ENCODE results near the gene CHORDC1. TPM values are rescaled to one million over a fixed set of nuclear protein-coding genes. Genes with fewer than 3 reads are reported as not detected.
"Not testable (repeated sequence)": the region's sequence is repeated elsewhere in the genome, so short reads cannot be mapped to it uniquely, and the experiment has no call there.

Gene CHORDC1
- total RNA-seq, 2 experiments from 2014 or later = 85.4 to 112 TPM

DNA sequence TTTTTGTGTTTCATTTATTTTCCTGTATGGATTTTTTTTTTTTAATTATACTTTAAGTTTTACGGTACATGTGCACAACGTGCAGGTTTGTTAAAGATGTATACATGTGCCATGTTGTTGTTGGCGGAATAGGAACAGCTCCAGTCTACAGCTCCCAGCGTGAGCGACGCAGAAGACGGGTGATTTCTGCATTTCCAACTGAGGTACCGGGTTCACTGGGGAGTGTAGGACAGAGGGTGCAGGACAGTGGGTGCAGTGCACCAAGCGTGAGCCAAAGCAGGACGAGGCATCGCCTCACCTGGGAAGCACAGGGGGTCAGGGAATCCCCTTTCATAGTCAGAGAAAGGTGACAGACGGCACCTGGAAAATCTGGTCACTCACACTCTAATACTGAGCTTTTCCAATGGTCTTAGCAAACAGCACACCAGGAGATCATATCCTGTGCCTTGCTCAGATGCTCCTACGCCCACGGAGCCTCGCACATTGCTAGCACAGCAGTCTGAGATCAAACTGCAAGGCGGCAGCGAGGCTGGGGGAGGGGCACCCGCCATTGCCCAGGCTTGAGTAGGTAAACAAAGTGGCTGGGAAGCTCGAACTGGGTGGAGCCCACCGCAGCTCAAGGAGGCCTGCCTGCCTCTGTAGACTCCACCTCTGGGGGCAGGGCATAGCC is 17.3 kb upstream of the CHORDC1 start:
- H3K36me3 Mint-ChIP-seq (ENCODE audit: low read depth); H3K4me3 Mint-ChIP-seq; H3K4me1 Mint-ChIP-seq; CTCF ChIA-PET; POLR2A ChIA-PET; H3K9me3 Mint-ChIP-seq (ENCODE audit: low read depth); H3K27me3 Mint-ChIP-seq; H3K27ac Mint-ChIP-seq: not testable (repeated sequence)
- DNase-seq = peak; percentile 70
- intact Hi-C loops (cut with DNase I, micrococcal nuclease) = loop anchor here (2.0 to 10.0 kb wide), 2 partner anchors 17 to 1005 kb away; partner anchors contain the start of gene CHORDC1 (in 1 of the 2)
- ATAC-seq = peak; percentile 47

DNA sequence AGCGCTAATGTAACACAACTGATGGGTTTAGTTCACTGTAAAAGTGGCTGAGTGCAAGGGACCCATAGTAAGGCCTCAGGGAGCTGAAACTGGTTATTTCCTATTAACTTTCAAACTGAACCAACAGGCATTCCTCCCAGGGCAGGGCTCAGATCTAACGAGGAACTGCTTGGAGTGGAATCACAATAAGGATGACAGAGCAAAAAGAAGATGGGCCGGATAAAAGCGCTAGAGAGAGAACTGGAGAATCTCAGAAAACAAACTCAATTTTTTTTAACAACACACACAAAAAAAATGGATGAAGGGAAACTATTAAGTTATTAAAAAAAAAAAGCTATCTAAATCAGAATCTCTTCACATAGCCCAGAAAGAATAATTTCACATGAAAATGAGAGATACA is 14.2 kb upstream of the CHORDC1 start:
- POLR2A ChIA-PET = no interaction called here
- Mint-ChIP-seq H3K27me3 (no peaks in the 10 kb centered on the region), H3K4me1 (peaks cover 8% of the 10 kb centered on the region), H3K9me3 (ENCODE audit: low read depth) (no peaks in the 10 kb centered on the region), H3K4me3 (no peak overlapping the region), H3K36me3 (ENCODE audit: low read depth) (no peaks in the 10 kb centered on the region), H3K27ac (no peak overlapping the region)
- ATAC-seq = no peak
- CTCF ChIA-PET = interaction anchor here (1.0 kb wide), 1 partner anchor 32 kb away, joined by 3 read pairs; no protein-coding TSS in a partner anchor
- DNase-seq = no peak
- intact Hi-C loops (cut with DNase I, micrococcal nuclease) = no loop called here

DNA sequence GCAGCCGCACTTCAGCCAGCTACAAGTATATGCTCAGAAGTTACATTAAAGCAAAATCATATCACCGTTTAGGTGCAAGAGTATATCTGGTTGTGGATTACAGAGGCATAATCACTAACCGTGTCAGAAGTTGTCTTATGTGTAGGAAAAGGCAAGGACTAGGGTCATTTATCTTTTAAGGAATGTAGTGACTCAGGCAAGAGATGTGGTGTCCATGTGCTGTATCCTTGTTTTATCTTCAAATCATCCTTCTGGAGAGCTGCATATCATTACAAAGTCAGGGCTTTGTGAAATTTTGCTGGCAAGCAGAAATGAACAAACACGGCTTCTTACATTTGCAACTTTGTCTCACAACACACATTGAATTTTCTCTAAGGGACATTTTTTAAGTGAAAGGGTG is 12.7 kb upstream of the CHORDC1 start:
- no peak overlapping the region for H3K27ac Mint-ChIP-seq
- CTCF ChIA-PET = interaction anchor here (2.3 kb wide), 1 partner anchor 31 kb away, joined by 6 read pairs; no protein-coding TSS in a partner anchor
- POLR2A ChIA-PET = no interaction called here

DNA sequence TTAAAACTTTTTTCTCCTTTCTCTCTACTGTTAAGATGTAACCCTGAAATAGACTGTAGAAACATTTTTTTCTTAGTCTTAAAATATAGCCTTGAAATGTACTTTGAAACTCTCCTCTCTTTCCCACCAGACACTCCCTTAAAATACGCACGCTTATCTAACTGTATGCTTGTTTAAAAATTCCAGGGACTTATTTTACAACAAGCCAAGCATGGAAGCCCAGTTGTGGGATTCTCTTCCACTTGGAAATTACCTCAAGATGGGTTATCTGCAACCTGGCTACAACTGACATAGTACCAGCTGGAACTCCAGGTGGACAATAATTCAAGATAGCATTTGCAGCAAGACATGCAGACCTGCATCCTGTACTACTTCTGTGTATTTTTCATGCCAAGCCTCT is 12.1 kb upstream of the CHORDC1 start:
- intact Hi-C loops (cut with DNase I, micrococcal nuclease) = no loop called here
- no peak overlapping the region for H3K27ac Mint-ChIP-seq
- no peaks in the 10 kb centered on the region for H3K9me3 Mint-ChIP-seq (ENCODE audit: low read depth)
- no peaks in the 10 kb centered on the region for H3K36me3 Mint-ChIP-seq (ENCODE audit: low read depth)
- CTCF ChIA-PET = interaction anchor here (2.3 kb wide), 1 partner anchor 30 kb away, joined by 6 read pairs; no protein-coding TSS in a partner anchor
- no peak for ATAC-seq
- no peak overlapping the region for H3K4me3 Mint-ChIP-seq
- POLR2A ChIA-PET = no interaction called here
- no peaks in the 10 kb centered on the region for H3K27me3 Mint-ChIP-seq
- H3K4me1 Mint-ChIP-seq = peaks cover 1% of the 10 kb centered on the region
- DNase-seq = no peak

More for the DNA sequence above, 12.7 kb upstream of the CHORDC1 start:
- Mint-ChIP-seq H3K9me3 (ENCODE audit: low read depth) (no peaks in the 10 kb centered on the region), H3K4me1 (peaks cover 7% of the 10 kb centered on the region), H3K36me3 (ENCODE audit: low read depth) (no peaks in the 10 kb centered on the region), H3K27me3 (no peaks in the 10 kb centered on the region), H3K4me3 (no peak overlapping the region)
- intact Hi-C loops (cut with DNase I, micrococcal nuclease) = no loop called here
- ATAC-seq (no peak), DNase-seq (no peak)

DNA sequence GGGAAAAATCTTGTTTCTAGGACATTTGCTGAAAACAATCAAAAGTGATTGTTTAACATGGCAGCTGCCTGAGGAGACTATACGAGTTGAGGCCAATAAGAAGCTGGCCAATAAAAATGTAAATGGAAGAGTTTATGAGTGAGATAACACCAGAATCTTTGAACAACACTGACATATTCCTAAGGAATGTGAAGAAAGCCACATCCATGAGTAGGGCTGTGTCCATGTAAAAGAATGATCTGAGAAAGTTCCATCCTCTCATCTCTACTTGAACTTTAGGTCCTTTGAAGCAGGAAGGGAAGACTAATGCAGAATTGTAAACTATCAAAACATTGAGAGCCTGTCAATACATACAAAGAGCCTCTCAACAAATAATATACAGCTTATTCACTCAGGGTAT is 6.9 kb upstream of the CHORDC1 start:
- no peaks in the 10 kb centered on the region for H3K27me3 Mint-ChIP-seq
- H3K27ac Mint-ChIP-seq = no peak overlapping the region
- peaks cover 4% of the 10 kb centered on the region for H3K36me3 Mint-ChIP-seq (ENCODE audit: low read depth)
- ChIA-PET CTCF (interaction anchor here (1.0 kb wide), 1 partner anchor 28 kb away, joined by 3 read pairs; no protein-coding TSS in a partner anchor), POLR2A (no interaction called here)
- ATAC-seq (no peak), DNase-seq (no peak)
- H3K4me3 Mint-ChIP-seq = no peak overlapping the region
- intact Hi-C loops (cut with DNase I, micrococcal nuclease) = no loop called here
- no peaks in the 10 kb centered on the region for H3K9me3 Mint-ChIP-seq (ENCODE audit: low read depth)
- peaks cover 2% of the 10 kb centered on the region for H3K4me1 Mint-ChIP-seq

DNA sequence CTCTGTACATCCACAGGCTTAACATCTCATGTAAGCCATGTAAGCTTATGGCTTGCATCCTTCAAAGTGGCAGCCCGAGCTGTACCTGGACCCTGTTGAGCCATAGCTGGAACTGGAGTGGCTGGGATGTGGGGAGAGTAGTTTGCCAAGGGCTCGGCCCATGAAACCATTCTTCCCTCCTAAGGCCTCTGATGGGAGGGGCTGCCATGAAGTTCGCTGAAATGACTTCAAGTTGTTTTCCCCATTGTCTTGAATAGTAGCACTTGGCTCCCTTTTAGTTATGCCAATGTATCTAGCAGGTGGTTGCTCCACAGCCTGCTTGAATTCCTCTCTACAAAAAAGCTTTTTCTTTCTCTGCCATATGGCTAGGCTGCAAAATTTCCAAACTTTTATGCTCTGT is 5.2 kb upstream of the CHORDC1 start:
- no peak for DNase-seq
- ChIA-PET CTCF (no interaction called here), POLR2A (no interaction called here)
- Mint-ChIP-seq H3K4me3 (no peak overlapping the region), H3K27ac (no peak overlapping the region), H3K27me3 (no peaks in the 10 kb centered on the region), H3K36me3 (ENCODE audit: low read depth) (peaks cover 4% of the 10 kb centered on the region), H3K4me1 (peaks cover 8% of the 10 kb centered on the region), H3K9me3 (ENCODE audit: low read depth) (no peaks in the 10 kb centered on the region)
- intact Hi-C loops (cut with DNase I, micrococcal nuclease) = no loop called here
- no peak for ATAC-seq

DNA sequence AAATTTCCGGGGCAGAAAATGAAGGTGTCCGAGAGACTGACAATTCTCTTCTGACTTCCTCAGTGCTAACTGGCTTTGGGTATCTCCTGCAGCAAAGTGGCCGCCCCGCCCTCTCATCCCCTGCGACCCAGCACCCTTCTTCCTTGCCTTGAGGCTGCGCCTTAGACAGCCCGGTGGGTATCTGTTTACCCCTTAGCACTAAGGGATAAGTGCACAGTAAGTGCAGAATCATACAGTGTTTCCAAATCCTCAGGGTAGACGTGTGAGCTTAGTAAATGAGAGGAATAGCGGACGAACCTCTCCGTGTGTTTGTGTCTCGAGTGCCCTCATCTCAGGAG is 368 bp upstream of the CHORDC1 start:
- peak overlapping the region; percentile 94 for H3K4me3 Mint-ChIP-seq
- ChIA-PET CTCF (interaction anchor here (1.0 to 5.2 kb wide), 2 partner anchors 9 to 18 kb away, joined by 4 to 24 read pairs; no protein-coding TSS in a partner anchor), POLR2A (interaction anchor here (0.7 kb wide), 1 partner anchor 41 kb away, joined by 3 read pairs; no protein-coding TSS in a partner anchor)
- peak overlapping the region; percentile 91 for H3K27ac Mint-ChIP-seq
- H3K36me3 Mint-ChIP-seq (ENCODE audit: low read depth) = peaks cover 32% of the 10 kb centered on the region
- peaks cover 40% of the 10 kb centered on the region for H3K4me1 Mint-ChIP-seq
- ATAC-seq (peak; percentile 63), DNase-seq (no peak)
- H3K9me3 Mint-ChIP-seq (ENCODE audit: low read depth) = no peaks in the 10 kb centered on the region
- intact Hi-C loops (cut with DNase I, micrococcal nuclease) = loop anchor here (1.0 to 2.0 kb wide), 3 partner anchors 18 kb away; no protein-coding TSS in a partner anchor
- H3K27me3 Mint-ChIP-seq = no peaks in the 10 kb centered on the region

DNA sequence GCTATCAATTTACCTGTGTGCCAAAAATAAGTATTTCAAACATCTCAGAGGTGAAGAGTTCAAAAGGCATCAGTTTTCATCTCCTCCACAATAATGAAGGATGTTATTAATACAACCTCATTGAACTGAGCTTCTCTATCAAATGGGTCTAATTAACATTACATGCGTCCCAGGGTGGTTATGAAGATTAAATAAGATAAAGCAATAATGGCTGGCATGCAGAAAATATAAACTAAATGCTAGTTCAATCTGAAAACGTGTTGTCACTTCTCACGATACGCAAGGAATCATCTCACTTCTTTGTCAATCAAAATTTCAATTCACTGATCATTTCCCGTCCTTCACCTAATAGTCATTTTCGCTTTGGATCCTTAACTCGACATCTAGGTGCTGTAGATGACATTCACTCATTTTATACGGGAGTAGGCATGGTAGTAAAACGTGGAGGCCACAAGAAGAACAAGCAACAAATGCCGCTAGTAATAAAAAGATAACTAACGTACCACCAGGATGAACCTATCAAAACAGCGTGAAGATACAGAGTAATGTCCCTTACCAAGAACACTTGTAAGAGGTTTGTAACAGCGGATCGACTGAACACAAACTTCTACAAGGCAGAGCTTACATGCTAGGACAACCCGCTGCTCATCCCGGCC is 918 bp downstream of the CHORDC1 start:
- peak; percentile 7 for ATAC-seq
- H3K4me1 Mint-ChIP-seq = peaks cover 49% of the 10 kb centered on the region

DNA sequence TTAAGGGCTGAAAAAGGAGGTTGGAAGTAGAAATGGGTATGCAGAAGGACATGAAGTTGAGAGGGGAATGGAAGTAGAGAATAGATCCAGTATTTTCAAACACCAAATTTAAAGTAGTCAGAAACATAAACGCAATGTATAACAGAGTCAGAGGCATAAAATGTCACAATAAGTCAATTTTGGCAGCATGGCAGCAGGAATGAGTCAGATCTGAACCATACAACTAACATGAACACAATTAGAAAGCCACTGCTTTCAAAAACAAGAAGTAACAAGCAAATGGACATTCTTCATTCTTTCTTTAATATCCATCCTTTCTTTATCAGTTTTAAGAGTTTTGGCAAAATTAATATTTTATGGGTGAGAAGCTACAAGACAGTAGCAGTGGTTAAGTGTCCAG is 2.5 kb downstream of the CHORDC1 start:
- Mint-ChIP-seq H3K4me3 (peak overlapping the region; percentile 94), H3K4me1 (peaks cover 54% of the 10 kb centered on the region), H3K9me3 (ENCODE audit: low read depth) (no peaks in the 10 kb centered on the region), H3K36me3 (ENCODE audit: low read depth) (peaks cover 45% of the 10 kb centered on the region), H3K27me3 (no peaks in the 10 kb centered on the region), H3K27ac (peak overlapping the region; percentile 39)
- intact Hi-C loops (cut with DNase I, micrococcal nuclease) = no loop called here
- DNase-seq (peak; percentile 10), ATAC-seq (no peak)
- ChIA-PET POLR2A (no interaction called here), CTCF (interaction anchor here (5.2 kb wide), 1 partner anchor 15 kb away, joined by 24 read pairs; no protein-coding TSS in a partner anchor)

More for the DNA sequence above, 918 bp downstream of the CHORDC1 start:
- peak overlapping the region; percentile 94 for H3K4me3 Mint-ChIP-seq
- CTCF ChIA-PET = interaction anchor here (5.2 kb wide), 1 partner anchor 17 kb away, joined by 24 read pairs; no protein-coding TSS in a partner anchor
- H3K27me3 Mint-ChIP-seq = no peaks in the 10 kb centered on the region
- peaks cover 35% of the 10 kb centered on the region for H3K36me3 Mint-ChIP-seq (ENCODE audit: low read depth)
- no peak for DNase-seq
- POLR2A ChIA-PET = no interaction called here
- intact Hi-C loops (cut with DNase I, micrococcal nuclease) = loop anchor here (2.0 kb wide), 2 partner anchors 17 to 19 kb away; no protein-coding TSS in a partner anchor
- no peaks in the 10 kb centered on the region for H3K9me3 Mint-ChIP-seq (ENCODE audit: low read depth)
- H3K27ac Mint-ChIP-seq = peak overlapping the region; percentile 97

DNA sequence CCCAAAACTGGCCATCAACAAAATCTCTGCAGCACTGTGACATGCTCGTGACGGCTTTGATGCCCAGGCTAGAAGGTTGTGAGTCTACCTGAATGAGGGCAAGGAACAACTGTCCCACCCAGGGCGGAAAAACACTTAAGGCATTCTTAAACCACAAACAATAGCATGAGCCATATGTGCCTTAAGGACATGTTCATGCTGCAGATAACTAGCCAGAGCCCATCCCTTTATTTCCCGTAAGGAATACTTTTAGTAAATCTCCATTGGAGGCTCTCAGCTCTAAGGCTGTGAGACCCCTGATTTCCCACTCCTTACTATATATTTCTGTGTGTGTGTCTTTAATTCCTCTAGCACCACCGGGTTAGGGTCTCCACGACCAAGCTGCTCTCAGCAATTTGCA is 3.4 kb downstream of the CHORDC1 start:
- Mint-ChIP-seq H3K9me3 (ENCODE audit: low read depth) (no peaks in the 10 kb centered on the region), H3K27me3 (no peaks in the 10 kb centered on the region), H3K27ac (peak overlapping the region; percentile 78), H3K4me3 (peak overlapping the region; percentile 94), H3K4me1 (peaks cover 54% of the 10 kb centered on the region), H3K36me3 (ENCODE audit: low read depth) (peaks cover 45% of the 10 kb centered on the region)
- no peak for DNase-seq
- no peak for ATAC-seq
- CTCF ChIA-PET = interaction anchor here (5.2 kb wide), 1 partner anchor 15 kb away, joined by 24 read pairs; no protein-coding TSS in a partner anchor
- intact Hi-C loops (cut with DNase I, micrococcal nuclease) = no loop called here
- POLR2A ChIA-PET = no interaction called here

DNA sequence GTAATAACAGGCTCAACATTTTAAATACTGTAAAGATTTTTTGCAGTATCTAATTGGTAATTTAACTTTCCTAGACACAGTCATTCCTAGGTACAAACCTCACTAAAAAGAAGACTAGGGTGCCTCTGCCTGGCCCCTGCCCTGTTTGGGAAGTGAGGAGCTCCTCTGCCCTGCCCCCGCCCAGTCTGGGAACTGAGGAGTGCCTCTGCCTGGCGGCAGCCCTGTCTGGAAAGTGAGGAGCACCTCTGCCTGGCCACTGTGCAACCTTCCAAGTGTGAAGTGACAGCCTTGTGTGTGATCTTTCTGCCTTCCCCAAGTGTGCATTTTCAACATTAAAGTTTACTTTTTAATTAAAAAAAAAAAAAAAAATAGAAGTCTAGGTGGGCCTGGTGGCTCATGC is 4.2 kb downstream of the CHORDC1 start:
- ATAC-seq = no peak
- Mint-ChIP-seq H3K4me1 (peaks cover 52% of the 10 kb centered on the region), H3K4me3 (no peak overlapping the region), H3K36me3 (ENCODE audit: low read depth) (peaks cover 48% of the 10 kb centered on the region), H3K9me3 (ENCODE audit: low read depth) (no peaks in the 10 kb centered on the region), H3K27me3 (no peaks in the 10 kb centered on the region), H3K27ac (no peak overlapping the region)
- ChIA-PET POLR2A (no interaction called here), CTCF (interaction anchor here (0.5 to 1.0 kb wide), 2 partner anchors 14 to 16 kb away, joined by 3 to 4 read pairs; no protein-coding TSS in a partner anchor)
- DNase-seq = peak; percentile 31
- intact Hi-C loops (cut with DNase I, micrococcal nuclease) = no loop called here

DNA sequence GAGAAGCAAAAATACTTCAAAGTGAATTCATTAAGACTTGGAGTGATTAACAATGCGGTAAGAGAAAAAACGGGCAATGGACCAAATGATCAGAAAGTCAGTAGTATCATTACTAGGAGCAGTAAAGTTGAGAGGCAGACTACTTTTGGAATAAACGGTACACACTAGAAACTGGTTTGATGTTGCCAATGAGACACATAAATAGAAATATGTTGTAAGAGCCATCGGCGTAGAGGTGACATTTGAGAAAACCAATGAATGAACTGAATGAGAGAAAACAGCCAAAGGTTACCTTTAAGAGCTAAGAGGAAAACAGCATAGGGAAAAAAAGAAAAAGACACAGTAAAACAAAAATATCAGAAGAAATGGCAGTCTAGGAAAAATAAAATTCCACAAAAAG is 6.2 kb downstream of the CHORDC1 start:
- ChIA-PET CTCF (interaction anchor here (1.1 kb wide), 1 partner anchor 11 kb away, joined by 3 read pairs; no protein-coding TSS in a partner anchor), POLR2A (no interaction called here)
- H3K36me3 Mint-ChIP-seq (ENCODE audit: low read depth) = peaks cover 52% of the 10 kb centered on the region
- ATAC-seq = no peak
- no peaks in the 10 kb centered on the region for H3K9me3 Mint-ChIP-seq (ENCODE audit: low read depth)
- H3K27me3 Mint-ChIP-seq = no peaks in the 10 kb centered on the region
- peak overlapping the region; percentile 63 for H3K27ac Mint-ChIP-seq
- no peak overlapping the region for H3K4me3 Mint-ChIP-seq
- DNase-seq = no peak
- H3K4me1 Mint-ChIP-seq = peaks cover 52% of the 10 kb centered on the region
- intact Hi-C loops (cut with DNase I, micrococcal nuclease) = no loop called here

Measured in activated CD4-positive, alpha-beta T cell treated with anti-CD3 and anti-CD28 coated beads for 36 hours (primary cell).